ENCODE data around the gene YJEFN3.

- no peak for TF ChIP-seq CTCF (IDR thresholded peaks at IDR 0.05; ENCODE audit: insufficient read depth, low read length, poor library complexity, severe bottlenecking)
- no peak for TF ChIP-seq EZH2phosphoT487 (conservative IDR thresholded peaks at IDR 0.05; ENCODE audit: low read length)
These were observed 36.6 kb upstream of the YJEFN3 start for GRCh38 chr19:19492026-19492610.
